H1 (cell line): ENCODE data around the gene TPPP2. TPM values are rescaled to one million over a fixed set of nuclear protein-coding genes. Genes with fewer than 3 reads are reported as not detected.

ENCODE experiments used
- ASH2L ChIP-seq: fragments of 200-600, 300-600 bp; sonication (generic); IDR thresholded peaks from one replicate; pipeline ENCODE4 v1.7.1; 2017; ENCODE audit warnings: low read length
- CBX8 ChIP-seq: fragments of 300-800, 300-1000 bp; sonication (generic); IDR thresholded peaks from 2 replicates; pipeline ENCODE4 v1.7.1; 2016; ENCODE audit warnings: low read depth, low read length, borderline replicate concordance
- CTBP2 ChIP-seq: IDR thresholded peaks from 2 replicates; pipeline ENCODE4 v1.7.0; 2011; ENCODE audit warnings: borderline replicate concordance, mild to moderate bottlenecking, moderate library complexity, mixed read lengths, low read length; ENCODE audit not compliant: insufficient read depth, insufficient read length
- EZH2 ChIP-seq: fragments of 200-600 bp; sonication (generic); IDR thresholded peaks from 2 replicates; pipeline ENCODE4 v1.7.1; 2012; ENCODE audit warnings: low read depth, mild to moderate bottlenecking, moderate library complexity, low read length, inconsistent platforms; ENCODE audit not compliant: severe bottlenecking
- GTF2F1 ChIP-seq: IDR thresholded peaks from 2 replicates; pipeline ENCODE4 v1.6.1; 2012; ENCODE audit warnings: low read depth, low read length, improper control_type of control experiment, borderline replicate concordance
- KDM4A ChIP-seq: IDR thresholded peaks from one replicate; pipeline ENCODE4 v1.7.1; 2012; ENCODE audit warnings: low read depth, mild to moderate bottlenecking, moderate library complexity, low read length, inconsistent platforms; ENCODE audit not compliant: severe bottlenecking
- KDM5A ChIP-seq: fragments of 200-600 bp; IDR thresholded peaks from 2 replicates; pipeline ENCODE4 v1.7.1; 2012; ENCODE audit warnings: mild to moderate bottlenecking, low read length, inconsistent platforms, mixed read lengths
- MAFK ChIP-seq: IDR thresholded peaks from 2 replicates; pipeline ENCODE4 v1.6.1; 2012; ENCODE audit warnings: low read depth, mild to moderate bottlenecking, improper control_type of control experiment, low read length
- RAD21 ChIP-seq, 2 experiments: IDR thresholded peaks in 1 of 2; conservative IDR thresholded peaks in 1 of 2; 2 replicates each; pipeline ENCODE4 v1.6.1; 2011; ENCODE audit warnings: low read depth in 2 of 2, low read length in 2 of 2, improper control_type of control experiment in 1 of 2, inconsistent platforms in 1 of 2, mild to moderate bottlenecking in 1 of 2, moderate library complexity in 1 of 2
- RBBP5 ChIP-seq: IDR thresholded peaks from 2 replicates; pipeline ENCODE4 v1.7.1; 2012; ENCODE audit warnings: low read depth, mild to moderate bottlenecking, inconsistent platforms, low read length, moderate library complexity, borderline replicate concordance
- RFX5 ChIP-seq: IDR thresholded peaks from 2 replicates; pipeline ENCODE4 v1.6.1; 2011; ENCODE audit warnings: low read depth, low read length, improper control_type of control experiment, borderline replicate concordance
- SIX5 ChIP-seq: IDR thresholded peaks from 2 replicates; pipeline ENCODE4 v1.6.1; 2011; ENCODE audit warnings: mild to moderate bottlenecking, low read depth, low read length
- SP4 ChIP-seq: IDR thresholded peaks from 2 replicates; pipeline ENCODE4 v1.6.1; 2012; ENCODE audit warnings: low read length, inconsistent platforms
- SRF ChIP-seq: IDR thresholded peaks from 2 replicates; pipeline ENCODE4 v1.6.1; 2011; ENCODE audit warnings: mild to moderate bottlenecking, low read depth, low read length, moderate library complexity
- ZNF274 ChIP-seq: IDR thresholded peaks from 2 replicates; pipeline ENCODE4 v1.7.0; 2012; ENCODE audit warnings: low read length, borderline replicate concordance; ENCODE audit errors: extremely low read depth
- polyA plus RNA-seq, 7 experiments: library from polyadenylated mRNA; depleted of rRNA in 3 of 7; stranded (reverse) in 5 of 7; unstranded in 2 of 7; fragments of >200 nt in 5 of 7; fragments of 200-250 nt in 2 of 7; gene quantifications; 1 replicate in 5 of 7; 2 replicates in 1 of 7; 4 replicates in 1 of 7; pipeline versions ENCODE4 v1.2.1 to v1.2.3, GENCODE V29; 2011 to 2013; ENCODE audit warnings: missing spikeins in 2 of 7, mixed read lengths in 2 of 7
- total RNA-seq: library from RNA; stranded (reverse); fragmentation: NEBNext Ultra II Directional; extraction: Animal tissue kit (Norgen Biotek cat#: 25700); gene quantifications from 2 replicates; pipeline ENCODE4 v1.2.1, GENCODE V29; 2021
- TF ChIP-seq, protein P1 (sequence below): IDR thresholded peaks from 2 replicates; pipeline ENCODE4 v1.6.1; 2012; ENCODE audit warnings: inconsistent platforms
- TF ChIP-seq, protein P2 (sequence below): IDR thresholded peaks from 2 replicates; pipeline ENCODE4 v1.6.1; 2011; ENCODE audit warnings: low read length, improper control_type of control experiment

Gene TPPP2
- total and polyA plus RNA-seq, 2 of the 8 experiments (the other 6 are each of a cell fraction or from before 2014, with no cell fraction given) = not detected

DNA sequence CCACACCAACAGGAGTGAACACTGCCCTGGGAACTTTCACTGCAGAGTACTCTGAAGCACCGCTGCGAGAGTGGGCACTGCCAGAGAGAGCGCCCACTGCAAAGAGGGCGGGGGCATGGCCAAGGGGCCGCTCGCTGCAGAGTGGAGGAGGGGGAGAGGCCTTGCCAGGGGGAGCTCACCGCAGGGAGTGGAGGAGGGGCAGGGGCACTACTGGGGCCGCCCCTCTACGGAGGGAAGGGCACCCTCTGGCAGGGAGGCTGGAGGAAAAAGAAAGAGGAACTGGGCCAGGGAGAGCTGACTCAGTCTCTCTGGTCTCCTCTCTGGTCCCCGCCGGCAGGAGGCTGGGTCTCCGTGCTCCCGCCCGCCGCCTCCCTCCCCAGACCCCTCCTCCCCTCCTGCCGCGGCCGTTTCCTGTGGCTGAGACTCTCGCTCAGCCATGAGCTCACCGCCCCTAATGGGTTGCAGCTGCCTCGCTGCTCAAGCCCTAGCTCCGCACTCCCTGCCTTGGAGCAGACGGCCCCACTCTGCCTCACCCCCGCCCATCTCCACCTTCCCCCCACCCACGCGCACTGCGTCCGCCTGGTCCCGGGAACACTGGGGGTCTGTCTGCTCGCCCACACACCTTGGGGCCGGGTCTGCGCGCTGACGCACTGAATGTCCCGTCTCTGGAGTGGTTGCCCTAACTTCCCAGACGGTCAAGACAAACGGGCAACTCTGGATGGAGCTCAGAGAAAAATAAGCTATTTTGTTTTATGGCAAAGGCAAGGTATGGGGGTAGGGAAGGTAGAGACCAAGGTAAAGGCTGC lies 41.4 kb downstream of the TPPP2 start (continued):
- TF ChIP-seq CBX8 = no peak
- no peak for TF ChIP-seq SRF
- TF ChIP-seq KDM5A = no peak
- peak; percentile 21 for TF ChIP-seq CTBP2
- TF ChIP-seq ZNF274 = no peak
- TF ChIP-seq RFX5 = no peak
- TF ChIP-seq RBBP5 = peak; percentile 81; the same call in 1 of the 2 replicates
- TF ChIP-seq, protein P1, sequence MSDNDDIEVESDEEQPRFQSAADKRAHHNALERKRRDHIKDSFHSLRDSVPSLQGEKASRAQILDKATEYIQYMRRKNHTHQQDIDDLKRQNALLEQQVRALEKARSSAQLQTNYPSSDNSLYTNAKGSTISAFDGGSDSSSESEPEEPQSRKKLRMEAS = no peak
- no peak for TF ChIP-seq SIX5
- no peak for TF ChIP-seq RAD21 (IDR thresholded peaks at IDR 0.05 in 1 of 2, conservative IDR thresholded peaks at IDR 0.05 in 1 of 2; ENCODE audit: low read depth in 2 of 2, low read length in 2 of 2)
- no peak for TF ChIP-seq MAFK
- no peak for TF ChIP-seq EZH2
- no peak for TF ChIP-seq ASH2L
- TF ChIP-seq SP4 = no peak
- TF ChIP-seq, protein P2, sequence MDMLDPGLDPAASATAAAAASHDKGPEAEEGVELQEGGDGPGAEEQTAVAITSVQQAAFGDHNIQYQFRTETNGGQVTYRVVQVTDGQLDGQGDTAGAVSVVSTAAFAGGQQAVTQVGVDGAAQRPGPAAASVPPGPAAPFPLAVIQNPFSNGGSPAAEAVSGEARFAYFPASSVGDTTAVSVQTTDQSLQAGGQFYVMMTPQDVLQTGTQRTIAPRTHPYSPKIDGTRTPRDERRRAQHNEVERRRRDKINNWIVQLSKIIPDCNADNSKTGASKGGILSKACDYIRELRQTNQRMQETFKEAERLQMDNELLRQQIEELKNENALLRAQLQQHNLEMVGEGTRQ = no peak
- TF ChIP-seq KDM4A = peak; percentile 8
- no peak for TF ChIP-seq GTF2F1
- TF ChIP-seq, all 59 proteins: peak for 6
